ENCODE data around the gene RERE. TPM values are rescaled to one million over a fixed set of nuclear protein-coding genes. Genes with fewer than 3 reads are reported as not detected.

RERE gene
- total RNA-seq, 2 experiments from 2014 or later = 45.8 to 57.1 TPM

DNA sequence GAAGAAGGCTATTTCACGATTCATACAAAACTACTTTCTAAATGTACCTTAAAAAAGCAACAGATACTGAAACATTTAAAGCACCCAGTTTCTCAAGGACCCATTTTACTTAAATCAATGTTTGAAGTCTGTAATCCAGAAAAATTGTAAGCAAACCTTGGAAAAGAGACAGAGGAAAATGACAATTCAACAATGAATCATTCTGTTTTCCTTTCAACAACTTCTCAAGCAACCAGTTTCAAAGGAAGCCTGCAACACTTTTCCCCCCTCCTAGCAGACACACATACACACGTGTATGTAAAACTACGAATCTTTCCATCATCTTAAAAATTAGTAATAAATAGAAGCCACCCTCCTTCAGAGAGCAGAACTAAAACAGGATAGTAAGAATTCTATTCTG is 1.2 kb downstream of the RERE start:
- Mint-ChIP-seq H3K4me3 (peak overlapping the region; percentile 90), H3K27me3 (peaks cover 3% of the 10 kb centered on the region), H3K27ac (peak overlapping the region; percentile 89), H3K4me1 (ENCODE audit: low read depth) (peaks cover 50% of the 10 kb centered on the region), H3K36me3 (ENCODE audit: low read depth) (no peaks in the 10 kb centered on the region), H3K9me3 (no peaks in the 10 kb centered on the region)
- ATAC-seq (no peak), DNase-seq (no peak)
- intact Hi-C loops (cut with micrococcal nuclease) = no loop called here
- POLR2A ChIA-PET = interaction anchor here (0.7 to 1.8 kb wide), 5 partner anchors 10 to 392 kb away, joined by 3 to 4 read pairs (median 3); no protein-coding TSS in a partner anchor
- CTCF ChIA-PET = interaction anchor here (1.3 to 3.2 kb wide), 3 partner anchors 15 to 255 kb away, joined by 3 to 20 read pairs (median 4); no protein-coding TSS in a partner anchor
- TF ChIP-seq, protein P1, sequence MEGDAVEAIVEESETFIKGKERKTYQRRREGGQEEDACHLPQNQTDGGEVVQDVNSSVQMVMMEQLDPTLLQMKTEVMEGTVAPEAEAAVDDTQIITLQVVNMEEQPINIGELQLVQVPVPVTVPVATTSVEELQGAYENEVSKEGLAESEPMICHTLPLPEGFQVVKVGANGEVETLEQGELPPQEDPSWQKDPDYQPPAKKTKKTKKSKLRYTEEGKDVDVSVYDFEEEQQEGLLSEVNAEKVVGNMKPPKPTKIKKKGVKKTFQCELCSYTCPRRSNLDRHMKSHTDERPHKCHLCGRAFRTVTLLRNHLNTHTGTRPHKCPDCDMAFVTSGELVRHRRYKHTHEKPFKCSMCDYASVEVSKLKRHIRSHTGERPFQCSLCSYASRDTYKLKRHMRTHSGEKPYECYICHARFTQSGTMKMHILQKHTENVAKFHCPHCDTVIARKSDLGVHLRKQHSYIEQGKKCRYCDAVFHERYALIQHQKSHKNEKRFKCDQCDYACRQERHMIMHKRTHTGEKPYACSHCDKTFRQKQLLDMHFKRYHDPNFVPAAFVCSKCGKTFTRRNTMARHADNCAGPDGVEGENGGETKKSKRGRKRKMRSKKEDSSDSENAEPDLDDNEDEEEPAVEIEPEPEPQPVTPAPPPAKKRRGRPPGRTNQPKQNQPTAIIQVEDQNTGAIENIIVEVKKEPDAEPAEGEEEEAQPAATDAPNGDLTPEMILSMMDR (IDR thresholded peaks at IDR 0.05) = no peak

DNA sequence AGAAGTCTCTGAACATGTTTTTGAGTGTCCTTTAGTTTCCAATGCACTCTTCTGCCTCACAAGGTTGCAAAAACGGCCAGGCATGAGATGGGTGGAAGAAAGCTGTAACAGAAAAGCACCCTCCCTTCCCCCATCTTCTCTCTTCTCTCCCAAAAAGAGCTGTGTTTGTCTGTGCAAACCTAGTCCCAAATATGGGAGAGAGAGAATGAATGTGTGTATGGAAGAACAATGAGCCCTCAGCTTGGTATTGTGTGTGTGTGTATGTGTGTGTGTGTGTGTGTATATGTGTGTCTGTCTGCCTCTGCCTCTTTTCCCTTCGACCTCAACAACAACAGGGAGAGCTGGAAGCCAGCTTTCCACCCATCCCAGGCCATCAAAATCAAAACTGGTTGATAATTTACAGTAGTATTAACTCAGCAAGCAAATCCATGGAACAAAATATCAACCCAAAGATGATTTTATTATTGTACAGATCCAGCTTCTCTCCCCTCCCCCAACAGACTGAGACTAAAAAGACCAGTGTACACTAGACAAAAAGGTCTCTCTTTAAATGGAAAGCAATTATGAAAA is 1.8 kb downstream of the RERE start:
- Mint-ChIP-seq H3K27ac (peak overlapping the region; percentile 47), H3K36me3 (ENCODE audit: low read depth) (no peaks in the 10 kb centered on the region), H3K9me3 (no peaks in the 10 kb centered on the region), H3K4me3 (peak overlapping the region; percentile 90), H3K27me3 (no peaks in the 10 kb centered on the region), H3K4me1 (ENCODE audit: low read depth) (peaks cover 53% of the 10 kb centered on the region)
- TF ChIP-seq, protein P1 (IDR thresholded peaks at IDR 0.05) = no peak
- ChIA-PET POLR2A (interaction anchor here (0.8 to 1.8 kb wide), 5 partner anchors 10 to 391 kb away, joined by 3 to 4 read pairs (median 4); no protein-coding TSS in a partner anchor), CTCF (interaction anchor here (0.7 to 3.2 kb wide), 6 partner anchors 13 to 254 kb away, joined by 3 to 20 read pairs (median 4); no protein-coding TSS in a partner anchor)
- DNase-seq = no peak
- ATAC-seq = no peak
- intact Hi-C loops (cut with micrococcal nuclease) = no loop called here

GRCh38 chr1:8814865-8815264 is 2.6 kb downstream of the RERE start:
- DNase-seq = no peak
- H3K27ac Mint-ChIP-seq = no peak overlapping the region
- H3K27me3 Mint-ChIP-seq = no peaks in the 10 kb centered on the region
- ChIA-PET POLR2A (interaction anchor here (0.6 to 1.5 kb wide), 3 partner anchors 11 to 63 kb away, joined by 4 read pairs; no protein-coding TSS in a partner anchor), CTCF (interaction anchor here (1.2 to 3.2 kb wide), 5 partner anchors 13 to 253 kb away, joined by 3 to 20 read pairs (median 4); no protein-coding TSS in a partner anchor)
- ATAC-seq = no peak
- no peak overlapping the region for H3K4me3 Mint-ChIP-seq
- intact Hi-C loops (cut with micrococcal nuclease) = no loop called here
- no peaks in the 10 kb centered on the region for H3K36me3 Mint-ChIP-seq (ENCODE audit: low read depth)
- TF ChIP-seq, protein P1 (IDR thresholded peaks at IDR 0.05) = no peak
- H3K9me3 Mint-ChIP-seq = no peaks in the 10 kb centered on the region
- peaks cover 53% of the 10 kb centered on the region for H3K4me1 Mint-ChIP-seq (ENCODE audit: low read depth)

GRCh38 chr1:8813991-8814390 is 3.4 kb downstream of the RERE start:
- Mint-ChIP-seq H3K36me3 (ENCODE audit: low read depth) (no peaks in the 10 kb centered on the region), H3K4me3 (no peak overlapping the region), H3K27me3 (no peaks in the 10 kb centered on the region), H3K27ac (peak overlapping the region; percentile 48), H3K9me3 (no peaks in the 10 kb centered on the region), H3K4me1 (ENCODE audit: low read depth) (peaks cover 53% of the 10 kb centered on the region)
- ATAC-seq = no peak
- DNase-seq = no peak
- intact Hi-C loops (cut with micrococcal nuclease) = no loop called here
- TF ChIP-seq, protein P1 (IDR thresholded peaks at IDR 0.05) = no peak
- POLR2A ChIA-PET = interaction anchor here (0.5 to 1.3 kb wide), 3 partner anchors 45 to 317 kb away, joined by 3 read pairs; no protein-coding TSS in a partner anchor
- CTCF ChIA-PET = interaction anchor here (2.1 kb wide), 1 partner anchor 35 kb away, joined by 11 read pairs; no protein-coding TSS in a partner anchor
